ENCODE data around the gene RCAN3.
"Not testable (repeated sequence)": the region's sequence is repeated elsewhere in the genome, so short reads cannot be mapped to it uniquely, and the experiment has no call there.

Gene RCAN3

GRCh38 chr1:24486331-24487065, 16.1 kb upstream of the RCAN3 start:
- Histone ChIP-seq H3K27me3 (ENCODE audit: control insufficient read depth, insufficient read depth, low read length) (no peaks in the 10 kb centered on the region), H3K36me3 (ENCODE audit: control insufficient read depth, insufficient read depth, low read length) (no peaks in the 10 kb centered on the region), H3K9ac (ENCODE audit: low read length) (no peak overlapping the region), H3K4me3 (ENCODE audit: low read depth, low read length) (no peak overlapping the region), H3K9me3 (ENCODE audit: control insufficient read depth, insufficient read depth, low read depth, low read length) (peaks cover 22% of the 10 kb centered on the region), H3K27ac (ENCODE audit: low read depth, low read length) (no peak overlapping the region), H3K4me1 (ENCODE audit: control insufficient read depth, insufficient read depth, low read length) (peaks cover 6% of the 10 kb centered on the region)

GRCh38 chr1:24487455-24487854, 15.2 kb upstream of the RCAN3 start:
- Histone ChIP-seq H3K36me3 (ENCODE audit: control insufficient read depth, insufficient read depth, low read length) (no peaks in the 10 kb centered on the region), H3K27me3 (ENCODE audit: control insufficient read depth, insufficient read depth, low read length) (no peaks in the 10 kb centered on the region), H3K9me3 (ENCODE audit: control insufficient read depth, insufficient read depth, low read depth, low read length) (peaks cover 22% of the 10 kb centered on the region), H3K9ac (ENCODE audit: low read length) (no peak overlapping the region), H3K27ac (ENCODE audit: low read depth, low read length) (no peak overlapping the region), H3K4me1 (ENCODE audit: control insufficient read depth, insufficient read depth, low read length) (no peaks in the 10 kb centered on the region), H3K4me3 (ENCODE audit: low read depth, low read length) (no peak overlapping the region)

- H3K4me3 ChIP-seq (ENCODE audit: low read depth, low read length); H3K27ac ChIP-seq (ENCODE audit: low read depth, low read length); H3K27me3 ChIP-seq (ENCODE audit: control insufficient read depth, insufficient read depth, low read length); H3K9ac ChIP-seq (ENCODE audit: low read length); H3K36me3 ChIP-seq (ENCODE audit: control insufficient read depth, insufficient read depth, low read length); H3K4me1 ChIP-seq (ENCODE audit: control insufficient read depth, insufficient read depth, low read length): not testable (repeated sequence)
- peaks cover 22% of the 10 kb centered on the region for H3K9me3 ChIP-seq (ENCODE audit: control insufficient read depth, insufficient read depth, low read depth, low read length)
Measured at GRCh38 chr1:24488159-24488558, 14.5 kb upstream of the RCAN3 start.

GRCh38 chr1:24489674-24490073, 13.0 kb upstream of the RCAN3 start:
- peaks cover 22% of the 10 kb centered on the region for H3K9me3 ChIP-seq (ENCODE audit: control insufficient read depth, insufficient read depth, low read depth, low read length)
- no peaks in the 10 kb centered on the region for H3K36me3 ChIP-seq (ENCODE audit: control insufficient read depth, insufficient read depth, low read length)
- H3K9ac ChIP-seq (ENCODE audit: low read length): no peak overlapping the region
- no peaks in the 10 kb centered on the region for H3K4me1 ChIP-seq (ENCODE audit: control insufficient read depth, insufficient read depth, low read length)
- no peak overlapping the region for H3K4me3 ChIP-seq (ENCODE audit: low read depth, low read length)
- H3K27me3 ChIP-seq (ENCODE audit: control insufficient read depth, insufficient read depth, low read length): no peaks in the 10 kb centered on the region
- no peak overlapping the region for H3K27ac ChIP-seq (ENCODE audit: low read depth, low read length)

GRCh38 chr1:24490101-24490781, 12.4 kb upstream of the RCAN3 start:
- Histone ChIP-seq H3K27ac (ENCODE audit: low read depth, low read length) (no peak overlapping the region), H3K27me3 (ENCODE audit: control insufficient read depth, insufficient read depth, low read length) (no peaks in the 10 kb centered on the region), H3K36me3 (ENCODE audit: control insufficient read depth, insufficient read depth, low read length) (no peaks in the 10 kb centered on the region), H3K9me3 (ENCODE audit: control insufficient read depth, insufficient read depth, low read depth, low read length) (peaks cover 22% of the 10 kb centered on the region), H3K9ac (ENCODE audit: low read length) (no peak overlapping the region), H3K4me1 (ENCODE audit: control insufficient read depth, insufficient read depth, low read length) (no peaks in the 10 kb centered on the region), H3K4me3 (ENCODE audit: low read depth, low read length) (no peak overlapping the region)

GRCh38 chr1:24491577-24492360, 10.9 kb upstream of the RCAN3 start:
- H3K4me1 ChIP-seq (ENCODE audit: control insufficient read depth, insufficient read depth, low read length): no peaks in the 10 kb centered on the region
- no peaks in the 10 kb centered on the region for H3K27me3 ChIP-seq (ENCODE audit: control insufficient read depth, insufficient read depth, low read length)
- H3K36me3 ChIP-seq (ENCODE audit: control insufficient read depth, insufficient read depth, low read length): no peaks in the 10 kb centered on the region
- H3K4me3 ChIP-seq (ENCODE audit: low read depth, low read length): no peak overlapping the region
- peaks cover 22% of the 10 kb centered on the region for H3K9me3 ChIP-seq (ENCODE audit: control insufficient read depth, insufficient read depth, low read depth, low read length)
- H3K9ac ChIP-seq (ENCODE audit: low read length): no peak overlapping the region
- no peak overlapping the region for H3K27ac ChIP-seq (ENCODE audit: low read depth, low read length)

GRCh38 chr1:24492935-24493334, 9.7 kb upstream of the RCAN3 start:
- not testable (repeated sequence) for H3K4me3 ChIP-seq (ENCODE audit: low read depth, low read length); H3K36me3 ChIP-seq (ENCODE audit: control insufficient read depth, insufficient read depth, low read length); H3K9ac ChIP-seq (ENCODE audit: low read length); H3K27ac ChIP-seq (ENCODE audit: low read depth, low read length); H3K4me1 ChIP-seq (ENCODE audit: control insufficient read depth, insufficient read depth, low read length); H3K27me3 ChIP-seq (ENCODE audit: control insufficient read depth, insufficient read depth, low read length)
- peaks cover 22% of the 10 kb centered on the region for H3K9me3 ChIP-seq (ENCODE audit: control insufficient read depth, insufficient read depth, low read depth, low read length)

GRCh38 chr1:24493785-24494184, 8.9 kb upstream of the RCAN3 start:
- H3K36me3 ChIP-seq (ENCODE audit: control insufficient read depth, insufficient read depth, low read length): no peaks in the 10 kb centered on the region
- no peak overlapping the region for H3K27ac ChIP-seq (ENCODE audit: low read depth, low read length)
- H3K4me3 ChIP-seq (ENCODE audit: low read depth, low read length): no peak overlapping the region
- no peak overlapping the region for H3K9ac ChIP-seq (ENCODE audit: low read length)
- H3K27me3 ChIP-seq (ENCODE audit: control insufficient read depth, insufficient read depth, low read length): no peaks in the 10 kb centered on the region
- H3K9me3 ChIP-seq (ENCODE audit: control insufficient read depth, insufficient read depth, low read depth, low read length): peaks cover 18% of the 10 kb centered on the region
- H3K4me1 ChIP-seq (ENCODE audit: control insufficient read depth, insufficient read depth, low read length): no peaks in the 10 kb centered on the region

GRCh38 chr1:24498589-24498988, 4.0 kb upstream of the RCAN3 start:
- H3K27me3 ChIP-seq (ENCODE audit: control insufficient read depth, insufficient read depth, low read length): no peaks in the 10 kb centered on the region
- H3K36me3 ChIP-seq (ENCODE audit: control insufficient read depth, insufficient read depth, low read length): no peaks in the 10 kb centered on the region
- H3K27ac ChIP-seq (ENCODE audit: low read depth, low read length): no peak overlapping the region
- no peaks in the 10 kb centered on the region for H3K9me3 ChIP-seq (ENCODE audit: control insufficient read depth, insufficient read depth, low read depth, low read length)
- H3K9ac ChIP-seq (ENCODE audit: low read length): no peak overlapping the region
- H3K4me1 ChIP-seq (ENCODE audit: control insufficient read depth, insufficient read depth, low read length): peaks cover 5% of the 10 kb centered on the region; the same call in 1 of the 2 replicates
- no peak overlapping the region for H3K4me3 ChIP-seq (ENCODE audit: low read depth, low read length)

GRCh38 chr1:24500448-24501048, 2.1 kb upstream of the RCAN3 start:
- Histone ChIP-seq H3K9me3 (ENCODE audit: control insufficient read depth, insufficient read depth, low read depth, low read length) (no peaks in the 10 kb centered on the region), H3K9ac (ENCODE audit: low read length) (no peak overlapping the region), H3K4me3 (ENCODE audit: low read depth, low read length) (no peak overlapping the region), H3K27me3 (ENCODE audit: control insufficient read depth, insufficient read depth, low read length) (no peaks in the 10 kb centered on the region), H3K4me1 (ENCODE audit: control insufficient read depth, insufficient read depth, low read length) (peaks cover 18% of the 10 kb centered on the region; the same call in 1 of the 2 replicates), H3K27ac (ENCODE audit: low read depth, low read length) (no peak overlapping the region), H3K36me3 (ENCODE audit: control insufficient read depth, insufficient read depth, low read length) (no peaks in the 10 kb centered on the region)

Measured in HUES6 (cell line).